Right lobe of liver (tissue), 6 donors: ENCODE results near the gene PPM1H. TPM values are rescaled to one million over a fixed set of nuclear protein-coding genes. Genes with fewer than 3 reads are reported as not detected.

Source experiments
- ATAC-seq, 4 donors: fragments of 200-7000 bp; cut with Tn5 transposase; one replicate each; pipeline ENCODE4 v1.9.1; 2020; ENCODE audit warnings: mild to moderate bottlenecking in 4 of 4, moderate library complexity in 4 of 4
- DNase-seq, 3 donors: peaks; one replicate each; pipeline ENCODE4 v3.0.0-alpha.2; 2020
- H3K27ac ChIP-seq, 3 donors: fragments of 200-600 bp; one replicate each; pipeline ENCODE4 v1.8.0; 2022
- H3K27me3 ChIP-seq, 2 donors: fragments of 200-600 bp; one replicate each; pipeline ENCODE4 v1.8.0; 2022
- H3K36me3 ChIP-seq, 4 donors: fragments of 200-600 bp; sonication (generic) in 1 of 4; one replicate each; pipeline versions ENCODE4 v1.5.1 to v1.8.0; 2017 to 2022; ENCODE audit warnings: control low read depth in 1 of 4
- H3K4me1 ChIP-seq, 4 donors: fragments of 200-600 bp; sonication (generic) in 1 of 4; one replicate each; pipeline versions ENCODE4 v1.5.1 to v1.8.0; 2017 to 2022; ENCODE audit warnings: control low read depth in 1 of 4
- H3K4me3 ChIP-seq, 3 donors: fragments of 200-600 bp; one replicate each; pipeline ENCODE4 v1.8.0; 2022
- H3K9me3 ChIP-seq, 4 donors: fragments of 200-600 bp; sonication (generic) in 1 of 4; one replicate each; pipeline versions ENCODE4 v1.5.1 to v1.8.0; 2017 to 2022; ENCODE audit warnings: control low read depth in 1 of 4
- POLR2A ChIP-seq: fragments of 450-650 bp; IDR thresholded peaks from one replicate; pipeline ENCODE4 v1.6.1; 2017; ENCODE audit warnings: antibody characterized with exemption, mild to moderate bottlenecking
- WGBS: methylation state at CpG from one replicate; pipeline ENCODE4 v1.1.6; 2018; ENCODE audit warnings: low coverage, low lambda C conversion rate; ENCODE audit not compliant: insufficient coverage; ENCODE audit errors: missing lambda C conversion rate; 5-methylcytosine and 5-hydroxymethylcytosine counted together
- intact Hi-C, 2 donors: fragments of 100-400 bp; cut with DNase I; formaldehyde crosslinking; loops; one replicate each; pipeline versions ENCODE4 v1.11.2 to v1.14.1; 2022
- total RNA-seq, 6 experiments: library from RNA; depleted of rRNA in 2 of 6; stranded (reverse); fragments of >200 nt in 2 of 6; fragmentation: NEBNext Ultra II Directional in 3 of 6; extraction: Animal tissue kit (Norgen Biotek cat#: 25700) in 3 of 6; gene quantifications; one replicate each; pipeline versions ENCODE4 v1.1.0 to v1.2.4, GENCODE V29; 2016 to 2023
- TF ChIP-seq, protein P1 (sequence below), 4 donors: fragments of 200-600 bp in 3 of 4; fragments of 450-650 bp in 1 of 4; IDR thresholded peaks; one replicate each; pipeline versions ENCODE4 v1.5.1 to v1.8.0; 2016 to 2022; ENCODE audit warnings: antibody characterized with exemption in 4 of 4, mild to moderate bottlenecking in 2 of 4
- donor health status: DM: no; HTN: yes; CAD: no.
- donor health status: DM: no; HTN: no; CAD: no.
- donor health status: DM: no; HTN: no; CAD: no.
- donor health status: DM: no; HTN: yes; CAD: no.
- donor health status: DM: no; HTN: yes; CAD: no.

Gene PPM1H
- total RNA-seq, 6 experiments from 2014 or later = 3.8 to 9.2 (median 6.5) TPM

DNA sequence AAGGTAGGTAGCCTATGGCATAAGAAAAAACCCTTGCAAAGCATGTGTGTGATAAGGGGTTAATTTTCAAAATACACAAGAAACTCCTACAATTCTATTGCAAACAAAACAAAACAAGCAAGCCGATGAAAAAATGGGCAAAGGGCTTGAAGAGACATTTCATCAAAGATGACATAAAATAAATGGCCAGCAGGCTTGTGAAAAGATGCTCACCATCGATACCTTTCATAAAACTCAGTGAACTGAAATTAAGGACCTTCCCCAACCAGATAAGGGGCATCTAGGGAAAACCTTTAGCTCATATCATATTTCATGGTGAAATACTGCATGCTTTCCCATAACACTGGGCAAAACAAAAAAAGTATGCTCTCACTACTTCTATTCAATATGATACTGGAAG, 131.2 kb downstream of the PPM1H start:
- no peaks in the 10 kb centered on the region for H3K9me3 ChIP-seq
- no peaks in the 10 kb centered on the region for H3K36me3 ChIP-seq
- no peak for ATAC-seq
- intact Hi-C loops = loop anchor here in 1 of 2 donors (10.0 kb wide), 1 partner anchor 369 kb away; no protein-coding TSS in a partner anchor
- no peak overlapping the region for H3K27ac ChIP-seq
- no peaks in the 10 kb centered on the region for H3K4me1 ChIP-seq
- H3K4me3 ChIP-seq = no peak overlapping the region
- WGBS = 76% methylated on average over 2 of the region's 2 CpGs
- DNase-seq = no peak
- no peaks in the 10 kb centered on the region for H3K27me3 ChIP-seq
- TF ChIP-seq POLR2A = no peak
- TF ChIP-seq, protein P1, sequence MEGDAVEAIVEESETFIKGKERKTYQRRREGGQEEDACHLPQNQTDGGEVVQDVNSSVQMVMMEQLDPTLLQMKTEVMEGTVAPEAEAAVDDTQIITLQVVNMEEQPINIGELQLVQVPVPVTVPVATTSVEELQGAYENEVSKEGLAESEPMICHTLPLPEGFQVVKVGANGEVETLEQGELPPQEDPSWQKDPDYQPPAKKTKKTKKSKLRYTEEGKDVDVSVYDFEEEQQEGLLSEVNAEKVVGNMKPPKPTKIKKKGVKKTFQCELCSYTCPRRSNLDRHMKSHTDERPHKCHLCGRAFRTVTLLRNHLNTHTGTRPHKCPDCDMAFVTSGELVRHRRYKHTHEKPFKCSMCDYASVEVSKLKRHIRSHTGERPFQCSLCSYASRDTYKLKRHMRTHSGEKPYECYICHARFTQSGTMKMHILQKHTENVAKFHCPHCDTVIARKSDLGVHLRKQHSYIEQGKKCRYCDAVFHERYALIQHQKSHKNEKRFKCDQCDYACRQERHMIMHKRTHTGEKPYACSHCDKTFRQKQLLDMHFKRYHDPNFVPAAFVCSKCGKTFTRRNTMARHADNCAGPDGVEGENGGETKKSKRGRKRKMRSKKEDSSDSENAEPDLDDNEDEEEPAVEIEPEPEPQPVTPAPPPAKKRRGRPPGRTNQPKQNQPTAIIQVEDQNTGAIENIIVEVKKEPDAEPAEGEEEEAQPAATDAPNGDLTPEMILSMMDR (IDR thresholded peaks at IDR 0.05) = no peak

DNA sequence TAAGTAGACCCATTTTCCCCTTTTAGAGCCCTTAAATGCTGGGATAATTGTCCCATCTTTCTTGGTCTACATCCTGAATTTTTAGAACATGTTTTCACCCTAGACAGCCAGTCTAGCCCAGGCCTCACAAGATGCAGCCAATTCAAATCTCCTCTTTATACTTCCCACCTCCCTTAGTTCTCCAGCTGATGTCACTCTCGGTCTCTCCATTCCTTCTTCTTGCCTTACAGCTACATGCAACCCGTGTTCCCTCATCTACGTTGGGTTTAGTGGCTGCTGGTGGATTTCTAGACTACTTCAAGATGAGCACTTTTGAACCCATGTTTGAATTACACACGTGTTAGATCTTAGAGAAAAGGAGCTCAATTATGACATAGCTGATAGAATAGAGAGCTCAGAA, 132.0 kb downstream of the PPM1H start:
- DNase-seq = no peak
- H3K27ac ChIP-seq = no peak overlapping the region
- no peaks in the 10 kb centered on the region for H3K27me3 ChIP-seq
- TF ChIP-seq, protein P1 (IDR thresholded peaks at IDR 0.05) = no peak
- TF ChIP-seq POLR2A = no peak
- no peaks in the 10 kb centered on the region for H3K9me3 ChIP-seq
- intact Hi-C loops = loop anchor here in 1 of 2 donors (10.0 kb wide), 1 partner anchor 368 kb away; no protein-coding TSS in a partner anchor
- WGBS = 64% methylated on average over 4 of the region's 4 CpGs
- H3K36me3 ChIP-seq = no peaks in the 10 kb centered on the region
- no peaks in the 10 kb centered on the region for H3K4me1 ChIP-seq
- no peak overlapping the region for H3K4me3 ChIP-seq
- ATAC-seq = no peak

DNA sequence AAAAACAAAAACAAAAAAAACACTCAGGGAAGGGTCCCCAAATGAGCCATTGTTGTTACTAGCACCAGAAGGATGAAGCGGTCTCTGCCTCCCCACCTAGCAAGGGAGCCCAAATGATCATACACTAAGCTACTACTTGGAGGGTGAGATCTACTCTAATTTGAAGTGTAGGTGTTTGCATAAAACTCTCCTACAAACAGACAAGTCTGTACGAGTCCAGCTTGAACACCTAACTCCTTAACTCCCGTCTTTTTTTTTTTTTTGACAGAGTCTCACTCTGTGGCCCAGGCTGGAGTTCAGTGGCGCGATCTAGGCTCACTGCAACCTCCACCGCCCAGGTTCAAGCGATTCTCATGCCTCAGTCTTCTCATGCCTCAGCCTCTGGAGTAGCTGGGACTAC, 132.6 kb downstream of the PPM1H start:
- Histone ChIP-seq H3K27ac (no peak overlapping the region), H3K4me1 (no peaks in the 10 kb centered on the region), H3K9me3 (no peaks in the 10 kb centered on the region), H3K4me3 (no peak overlapping the region), H3K27me3 (no peaks in the 10 kb centered on the region), H3K36me3 (no peaks in the 10 kb centered on the region)
- no peak for DNase-seq
- no peak for ATAC-seq
- intact Hi-C loops = loop anchor here in 1 of 2 donors (10.0 kb wide), 1 partner anchor 368 kb away; no protein-coding TSS in a partner anchor
- 96% methylated on average over 6 of the region's 7 CpGs for WGBS
- no peak for TF ChIP-seq POLR2A
- TF ChIP-seq, protein P1 (IDR thresholded peaks at IDR 0.05) = no peak

DNA sequence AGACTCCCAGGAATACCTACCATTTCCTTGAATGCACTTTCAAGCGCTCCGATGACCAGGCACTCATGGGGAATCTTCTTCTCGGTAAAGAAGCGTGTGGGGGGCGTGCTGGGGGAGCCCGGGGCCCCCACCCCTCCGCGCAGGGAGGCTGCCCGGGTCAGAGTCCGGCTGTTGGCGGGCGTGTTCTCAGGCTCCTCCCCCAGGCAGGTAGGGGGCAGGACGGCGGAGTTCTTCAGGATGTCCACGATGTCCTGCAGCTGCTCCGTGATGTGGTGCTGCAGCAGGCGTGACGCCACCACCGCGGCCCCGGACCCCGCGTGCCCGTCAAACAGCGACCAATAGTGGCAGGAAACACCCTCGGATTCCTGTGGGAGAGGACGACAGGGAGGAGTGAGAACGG, 133.2 kb downstream of the PPM1H start:
- Histone ChIP-seq H3K4me1 (no peaks in the 10 kb centered on the region), H3K27me3 (no peaks in the 10 kb centered on the region), H3K4me3 (no peak overlapping the region), H3K27ac (no peak overlapping the region), H3K36me3 (no peaks in the 10 kb centered on the region), H3K9me3 (no peaks in the 10 kb centered on the region)
- intact Hi-C loops = loop anchor here in 1 of 2 donors (10.0 kb wide), 1 partner anchor 367 kb away; no protein-coding TSS in a partner anchor
- TF ChIP-seq, protein P1 (IDR thresholded peaks at IDR 0.05) = no peak
- no peak for TF ChIP-seq POLR2A
- DNase-seq = no peak
- ATAC-seq = no peak
- 100% methylated on average over 7 of the region's 28 CpGs for WGBS
